GM12878 (cell line): ENCODE measurements around the gene TBCD. TPM values are rescaled to one million over a fixed set of nuclear protein-coding genes. Genes with fewer than 3 reads are reported as not detected.

Experiments
- ATAC-seq: fragments of 200-7000 bp; cut with Tn5 transposase; 3 replicates; pipeline ENCODE4 v1.9.1; 2020; ENCODE audit warnings: mild to moderate bottlenecking, moderate library complexity
- BruUV-seq: library from RNA; stranded (reverse); fragments of 400-500 nt; replicated peaks from 2 replicates; lab custom pipeline; 2021; lab: Mats Ljungman, UMichigan
- CTCF ChIA-PET: fragments of 300-600 bp; sonication (Branson Sonifier 250); formaldehyde crosslinking; extraction: SDS; loops from one replicate; lab custom pipeline; 2021; ENCODE audit warnings: inconsistent platforms; lab: Yijun Ruan, JAX
- POLR2A ChIA-PET: fragments of 350-600 bp; formaldehyde crosslinking; extraction: SDS; loops from one replicate; lab custom pipeline; 2021; ENCODE audit warnings: inconsistent platforms; lab: Charles Lee
- RAD21 ChIA-PET: fragments of 300-600 bp; sonication (Branson Sonifier 250); formaldehyde crosslinking; loops from one replicate; lab custom pipeline; 2023; ENCODE audit warnings: antibody characterized with exemption; ENCODE audit not compliant: unreplicated experiment; lab: Charles Lee
- SMC1A ChIA-PET: fragments of 300-600 bp; sonication (Branson Sonifier 250); formaldehyde crosslinking; loops from one replicate; lab custom pipeline; 2023; ENCODE audit not compliant: unreplicated experiment, uncharacterized antibody; lab: Charles Lee
- DNase-seq: peaks from one replicate; pipeline ENCODE4 v3.0.0-alpha.2; 2011; ENCODE audit warnings: low read depth, low spot score
- FAIRE-seq: peaks from 3 replicates; lab custom pipeline; 2011; peaks lifted over from hg19 to GRCh38; lab: Jason Lieb, UNC
- H2AFZ ChIP-seq: 2 replicates; pipeline ENCODE4 v1.6.0; 2011; ENCODE audit warnings: low read depth, low read length, control low read depth; ENCODE audit not compliant: control insufficient read depth
- H3K27ac ChIP-seq: 2 replicates; pipeline ENCODE4 v1.5.1; 2011; ENCODE audit warnings: control low read depth; ENCODE audit not compliant: control insufficient read depth, insufficient read depth
- H3K27me3 ChIP-seq, 2 experiments: replicated peaks in 1 of 2; 2 replicates each; pipeline versions ENCODE4 v1.6.0 to v1.6.1; 2011; ENCODE audit warnings: low read length in 1 of 2; ENCODE audit not compliant: control insufficient read depth in 2 of 2, insufficient read depth in 2 of 2
- H3K36me3 ChIP-seq, 2 experiments: 2 replicates each; pipeline ENCODE4 v1.5.1; 2011; ENCODE audit warnings: low read length in 1 of 2; ENCODE audit not compliant: control insufficient read depth in 2 of 2, insufficient read depth in 2 of 2
- H3K4me1 ChIP-seq: 2 replicates; pipeline ENCODE4 v1.6.1; 2011; ENCODE audit warnings: mild to moderate bottlenecking, low read length, moderate library complexity, mixed read lengths; ENCODE audit not compliant: control insufficient read depth, insufficient read depth
- H3K4me2 ChIP-seq: 2 replicates; pipeline ENCODE4 v1.6.0; 2011; ENCODE audit warnings: control low read depth; ENCODE audit not compliant: control insufficient read depth, insufficient read depth
- H3K4me3 ChIP-seq: fragments of 200-600 bp; sonication (generic); 2 replicates; pipeline ENCODE4 v1.5.1; 2016
- H3K79me2 ChIP-seq: 2 replicates; pipeline ENCODE4 v1.6.0; 2011; ENCODE audit warnings: low read length; ENCODE audit not compliant: control insufficient read depth, insufficient read depth
- H3K9ac ChIP-seq: 2 replicates; pipeline ENCODE4 v1.8.0; 2011; ENCODE audit warnings: low read length, control low read depth, mixed read lengths; ENCODE audit not compliant: control insufficient read depth, insufficient read depth
- H3K9me3 ChIP-seq: replicated peaks from 3 replicates; pipeline ENCODE4 v1.5.1; 2011; ENCODE audit warnings: mild to moderate bottlenecking, low read length; ENCODE audit not compliant: control insufficient read depth, insufficient read depth
- H4K20me1 ChIP-seq: 2 replicates; pipeline ENCODE4 v1.6.0; 2011; ENCODE audit not compliant: control insufficient read depth, insufficient read depth
- CREM ChIP-seq: IDR thresholded peaks from 2 replicates; pipeline ENCODE4 v1.6.1; 2014; ENCODE audit warnings: antibody characterized with exemption, low read depth
- KDM1A ChIP-seq: fragments of 200-600 bp; sonication (generic); IDR thresholded peaks from 2 replicates; pipeline ENCODE4 v1.6.1; 2016; ENCODE audit warnings: borderline replicate concordance
- NFYB ChIP-seq: IDR thresholded peaks from 2 replicates; pipeline ENCODE4 v1.6.1; 2011; ENCODE audit warnings: low read depth, mild to moderate bottlenecking, low read length, improper control_type of control experiment, moderate library complexity; ENCODE audit not compliant: insufficient read depth
- POLR2AphosphoS5 ChIP-seq: IDR thresholded peaks from 2 replicates; pipeline ENCODE4 v1.6.1; 2011; ENCODE audit warnings: mild to moderate bottlenecking, low read length, inconsistent platforms
- POU2F2 ChIP-seq: IDR thresholded peaks from 3 replicates; pipeline ENCODE4 v1.6.1; 2011; ENCODE audit warnings: low read depth, mild to moderate bottlenecking, low read length, borderline replicate concordance
- SREBF2 ChIP-seq: IDR thresholded peaks from 2 replicates; pipeline ENCODE4 v1.6.1; 2012; ENCODE audit warnings: mild to moderate bottlenecking, low read length
- WGBS: methylation state at CpG from one replicate; pipeline ENCODE4 v1.1.6; 2016; ENCODE audit warnings: low lambda C conversion rate; ENCODE audit not compliant: insufficient replicate concordance, insufficient coverage; ENCODE audit errors: missing lambda C conversion rate; 5-methylcytosine and 5-hydroxymethylcytosine counted together
- in situ Hi-C: fragments of 300-500 bp; cut with MboI; formaldehyde crosslinking; loops from 9 replicates; pipeline ENCODE4 v1.14.3; 2018; ENCODE audit warnings: mixed read lengths
- intact Hi-C: fragments of 100-400 bp; cut with micrococcal nuclease; formaldehyde crosslinking; loops from one replicate; pipeline ENCODE4 v1.14.2; 2022; ENCODE audit not compliant: unreplicated experiment
- polyA plus RNA-seq, 11 experiments: library from polyadenylated mRNA; depleted of rRNA in 4 of 11; unstranded in 6 of 11; stranded (reverse) in 5 of 11; fragments of >200 nt; fragmentation: Nextera tagmentation in 4 of 11; fragmentation: Illumina TruSeq in 1 of 11; extraction: Ambion mirVana in 4 of 11; extraction: Trizol in 1 of 11; gene quantifications; 1 replicate in 1 of 11; 2 replicates in 10 of 11; pipeline versions ENCODE4 v1.2.1 to v1.2.3, GENCODE V29; 2011 to 2016; ENCODE audit warnings: inconsistent platforms in 2 of 11, missing spikeins in 2 of 11, low read depth in 1 of 11
- total RNA-seq, 4 experiments: library from RNA; depleted of rRNA in 3 of 4; stranded (reverse); fragments of >200 nt in 3 of 4; fragmentation: Illumina TruSeq in 1 of 4; extraction: Trizol in 1 of 4; gene quantifications; 2 replicates each; pipeline versions ENCODE4 v1.2.1 to v1.2.3, GENCODE V29; 2013 to 2021
- TF ChIP-seq, protein P1 (sequence below): fragments of 450-650 bp; formaldehyde crosslinking; IDR thresholded peaks from 2 replicates; pipeline ENCODE4 v1.4.0; 2020; ENCODE audit warnings: mild to moderate bottlenecking, moderate library complexity
- TF ChIP-seq, protein P2 (sequence below): IDR thresholded peaks from 2 replicates; pipeline ENCODE4 v1.6.1; 2011; ENCODE audit warnings: borderline replicate concordance, low read depth, mild to moderate bottlenecking, moderate library complexity, low read length; ENCODE audit not compliant: insufficient read depth, poor library complexity, severe bottlenecking

TBCD gene
- total and polyA plus RNA-seq, 10 of the 15 experiments (the other 5 are each of a cell fraction or from before 2014, with no cell fraction given) = 10.3 to 114 (median 52.4) TPM

DNA sequence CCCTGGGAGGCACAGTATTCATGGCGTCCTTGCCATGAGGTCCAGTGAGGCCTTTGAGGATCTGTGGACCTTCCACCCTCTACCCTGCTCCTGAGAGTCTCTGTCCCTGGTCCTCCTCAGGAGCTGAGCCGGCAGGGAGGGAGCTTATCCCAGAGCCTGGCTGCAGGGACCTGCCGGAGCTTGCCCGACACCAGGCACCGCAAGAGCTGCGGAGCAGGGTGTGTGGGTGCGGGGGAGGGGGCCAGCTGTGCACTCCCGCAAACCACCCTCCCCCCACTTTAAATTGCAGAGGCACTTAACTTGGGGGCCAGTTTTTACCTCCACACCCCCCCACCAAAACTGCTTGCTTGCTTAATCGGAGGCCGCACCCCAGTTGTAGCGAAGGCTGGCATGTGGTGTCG lies 88.6 kb downstream of the TBCD start:
- H3K79me2 ChIP-seq = no peaks in the 10 kb centered on the region
- in situ Hi-C loops = no loop called here
- TF ChIP-seq SREBF2 (no peak), POLR2AphosphoS5 (no peak), NFYB (no peak), KDM1A (no peak), POU2F2 (no peak), CREM (no peak)
- TF ChIP-seq, protein P1, sequence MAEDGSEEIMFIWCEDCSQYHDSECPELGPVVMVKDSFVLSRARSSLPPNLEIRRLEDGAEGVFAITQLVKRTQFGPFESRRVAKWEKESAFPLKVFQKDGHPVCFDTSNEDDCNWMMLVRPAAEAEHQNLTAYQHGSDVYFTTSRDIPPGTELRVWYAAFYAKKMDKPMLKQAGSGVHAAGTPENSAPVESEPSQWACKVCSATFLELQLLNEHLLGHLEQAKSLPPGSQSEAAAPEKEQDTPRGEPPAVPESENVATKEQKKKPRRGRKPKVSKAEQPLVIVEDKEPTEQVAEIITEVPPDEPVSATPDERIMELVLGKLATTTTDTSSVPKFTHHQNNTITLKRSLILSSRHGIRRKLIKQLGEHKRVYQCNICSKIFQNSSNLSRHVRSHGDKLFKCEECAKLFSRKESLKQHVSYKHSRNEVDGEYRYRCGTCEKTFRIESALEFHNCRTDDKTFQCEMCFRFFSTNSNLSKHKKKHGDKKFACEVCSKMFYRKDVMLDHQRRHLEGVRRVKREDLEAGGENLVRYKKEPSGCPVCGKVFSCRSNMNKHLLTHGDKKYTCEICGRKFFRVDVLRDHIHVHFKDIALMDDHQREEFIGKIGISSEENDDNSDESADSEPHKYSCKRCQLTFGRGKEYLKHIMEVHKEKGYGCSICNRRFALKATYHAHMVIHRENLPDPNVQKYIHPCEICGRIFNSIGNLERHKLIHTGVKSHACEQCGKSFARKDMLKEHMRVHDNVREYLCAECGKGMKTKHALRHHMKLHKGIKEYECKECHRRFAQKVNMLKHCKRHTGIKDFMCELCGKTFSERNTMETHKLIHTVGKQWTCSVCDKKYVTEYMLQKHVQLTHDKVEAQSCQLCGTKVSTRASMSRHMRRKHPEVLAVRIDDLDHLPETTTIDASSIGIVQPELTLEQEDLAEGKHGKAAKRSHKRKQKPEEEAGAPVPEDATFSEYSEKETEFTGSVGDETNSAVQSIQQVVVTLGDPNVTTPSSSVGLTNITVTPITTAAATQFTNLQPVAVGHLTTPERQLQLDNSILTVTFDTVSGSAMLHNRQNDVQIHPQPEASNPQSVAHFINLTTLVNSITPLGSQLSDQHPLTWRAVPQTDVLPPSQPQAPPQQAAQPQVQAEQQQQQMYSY = no peak
- TF ChIP-seq, protein P2, sequence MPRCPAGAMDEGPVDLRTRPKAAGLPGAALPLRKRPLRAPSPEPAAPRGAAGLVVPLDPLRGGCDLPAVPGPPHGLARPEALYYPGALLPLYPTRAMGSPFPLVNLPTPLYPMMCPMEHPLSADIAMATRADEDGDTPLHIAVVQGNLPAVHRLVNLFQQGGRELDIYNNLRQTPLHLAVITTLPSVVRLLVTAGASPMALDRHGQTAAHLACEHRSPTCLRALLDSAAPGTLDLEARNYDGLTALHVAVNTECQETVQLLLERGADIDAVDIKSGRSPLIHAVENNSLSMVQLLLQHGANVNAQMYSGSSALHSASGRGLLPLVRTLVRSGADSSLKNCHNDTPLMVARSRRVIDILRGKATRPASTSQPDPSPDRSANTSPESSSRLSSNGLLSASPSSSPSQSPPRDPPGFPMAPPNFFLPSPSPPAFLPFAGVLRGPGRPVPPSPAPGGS = no peak
- TF ChIP-seq, all 136 proteins: peak for 0
- H3K9me3 ChIP-seq = no peaks in the 10 kb centered on the region
- FAIRE-seq = no peak
- ChIA-PET POLR2A (no interaction called here), CTCF (interaction anchor here (1.2 kb wide), 1 partner anchor 23 kb away, joined by 3 read pairs; no protein-coding TSS in a partner anchor), RAD21 (no interaction called here), SMC1A (interaction anchor here (0.6 kb wide), 1 partner anchor 31 kb away, joined by 3 read pairs; no protein-coding TSS in a partner anchor)
- 97% methylated on average over 12 of the region's 12 CpGs for WGBS
- H3K4me1 ChIP-seq = peaks cover 5% of the 10 kb centered on the region
- no peaks in the 10 kb centered on the region for H3K27me3 ChIP-seq
- no peaks in the 10 kb centered on the region for H4K20me1 ChIP-seq
- H3K27ac ChIP-seq = no peak overlapping the region
- H3K9ac ChIP-seq = no peak overlapping the region
- H3K36me3 ChIP-seq = no peaks in the 10 kb centered on the region
- no peak overlapping the region for H3K4me2 ChIP-seq
- no peak overlapping the region for H2AFZ ChIP-seq
- ATAC-seq = no peak
- H3K4me3 ChIP-seq = no peak overlapping the region
- BruUV-seq = no TSS peak
- intact Hi-C loops = no loop called here
- DNase-seq = no peak
